Measurements from ENCODE around the gene AKAP13.

The AKAP13 gene

GRCh38 chr15:85367741-85368140 lies 12.7 kb upstream of the AKAP13 start:
- no peaks in the 10 kb centered on the region for H3K9me3 Mint-ChIP-seq
- peak overlapping the region; percentile 36 for H3K27ac Mint-ChIP-seq
- H3K4me1 Mint-ChIP-seq: peaks cover 20% of the 10 kb centered on the region
- no peaks in the 10 kb centered on the region for H3K27me3 Mint-ChIP-seq
- no peak for ATAC-seq
- H3K36me3 Mint-ChIP-seq: no peaks in the 10 kb centered on the region
- no peak overlapping the region for H3K4me3 Mint-ChIP-seq

DNA sequence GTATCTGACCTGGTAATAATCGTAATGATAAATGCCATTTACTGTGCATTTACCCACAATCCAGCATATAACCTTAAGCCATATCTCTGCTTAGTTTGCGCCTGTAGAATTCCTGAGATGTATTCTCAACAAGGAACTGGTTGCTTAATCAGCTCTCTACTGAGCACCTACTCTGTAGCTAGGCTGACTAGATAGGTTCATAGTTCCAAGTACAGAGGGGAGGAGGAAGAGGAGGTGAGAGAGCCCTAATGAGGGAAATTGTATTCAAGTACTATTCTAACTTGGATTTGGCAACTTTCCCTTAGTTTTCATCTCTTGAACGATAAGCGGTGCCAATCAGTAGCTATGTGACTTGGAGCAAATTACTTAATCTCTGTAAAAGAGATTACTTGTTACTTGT lies 5.6 kb upstream of the AKAP13 start:
- no peaks in the 10 kb centered on the region for H3K27me3 Mint-ChIP-seq
- peaks cover 16% of the 10 kb centered on the region for H3K4me1 Mint-ChIP-seq
- no peaks in the 10 kb centered on the region for H3K9me3 Mint-ChIP-seq
- H3K4me3 Mint-ChIP-seq: no peak overlapping the region
- ATAC-seq: no peak
- no peak overlapping the region for H3K27ac Mint-ChIP-seq
- no peaks in the 10 kb centered on the region for H3K36me3 Mint-ChIP-seq

DNA sequence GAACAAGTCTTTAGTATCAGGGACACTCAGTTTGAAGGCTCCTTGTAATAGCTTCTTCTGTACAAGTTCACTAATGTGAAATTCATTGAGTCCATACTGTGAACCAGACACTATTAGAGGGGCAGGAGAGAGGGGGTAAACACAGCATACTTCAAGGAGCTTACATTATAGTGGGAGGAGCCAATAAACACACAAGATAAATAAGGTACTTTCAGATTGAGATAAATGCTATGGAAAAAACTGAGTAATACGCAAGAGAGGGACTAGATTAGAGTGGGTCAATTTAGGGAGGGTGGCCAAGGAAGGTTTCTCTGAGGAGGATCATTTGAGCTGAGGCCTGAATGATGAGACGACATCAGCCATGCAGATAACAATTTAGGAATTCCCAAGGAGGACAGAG lies 3.1 kb upstream of the AKAP13 start:
- Mint-ChIP-seq H3K9me3 (no peaks in the 10 kb centered on the region), H3K4me1 (peaks cover 26% of the 10 kb centered on the region), H3K4me3 (no peak overlapping the region), H3K36me3 (no peaks in the 10 kb centered on the region), H3K27ac (peak overlapping the region; percentile 25), H3K27me3 (no peaks in the 10 kb centered on the region)
- ATAC-seq: no peak

GRCh38 chr15:85377986-85378385 lies 2.4 kb upstream of the AKAP13 start:
- Mint-ChIP-seq H3K9me3 (no peaks in the 10 kb centered on the region), H3K27ac (no peak overlapping the region), H3K36me3 (no peaks in the 10 kb centered on the region), H3K4me1 (peaks cover 33% of the 10 kb centered on the region), H3K27me3 (no peaks in the 10 kb centered on the region), H3K4me3 (no peak overlapping the region)
- ATAC-seq: no peak

- H3K9me3 Mint-ChIP-seq: no peaks in the 10 kb centered on the region
- H3K36me3 Mint-ChIP-seq: no peaks in the 10 kb centered on the region
- peak overlapping the region; percentile 96 for H3K27ac Mint-ChIP-seq
- ATAC-seq: no peak
- peak overlapping the region; percentile 84 for H3K4me3 Mint-ChIP-seq
- peaks cover 44% of the 10 kb centered on the region for H3K4me1 Mint-ChIP-seq
- no peaks in the 10 kb centered on the region for H3K27me3 Mint-ChIP-seq
Observed at GRCh38 chr15:85379403-85380131, 836 bp upstream of the AKAP13 start.

- peak; percentile 68 for ATAC-seq
- no peaks in the 10 kb centered on the region for H3K27me3 Mint-ChIP-seq
- peaks cover 8% of the 10 kb centered on the region for H3K36me3 Mint-ChIP-seq
- H3K9me3 Mint-ChIP-seq: no peaks in the 10 kb centered on the region
- H3K27ac Mint-ChIP-seq: peak overlapping the region; percentile 96
- peaks cover 57% of the 10 kb centered on the region for H3K4me1 Mint-ChIP-seq
- peak overlapping the region; percentile 84 for H3K4me3 Mint-ChIP-seq
Observed at GRCh38 chr15:85380812-85381642, 624 bp downstream of the AKAP13 start.

DNA sequence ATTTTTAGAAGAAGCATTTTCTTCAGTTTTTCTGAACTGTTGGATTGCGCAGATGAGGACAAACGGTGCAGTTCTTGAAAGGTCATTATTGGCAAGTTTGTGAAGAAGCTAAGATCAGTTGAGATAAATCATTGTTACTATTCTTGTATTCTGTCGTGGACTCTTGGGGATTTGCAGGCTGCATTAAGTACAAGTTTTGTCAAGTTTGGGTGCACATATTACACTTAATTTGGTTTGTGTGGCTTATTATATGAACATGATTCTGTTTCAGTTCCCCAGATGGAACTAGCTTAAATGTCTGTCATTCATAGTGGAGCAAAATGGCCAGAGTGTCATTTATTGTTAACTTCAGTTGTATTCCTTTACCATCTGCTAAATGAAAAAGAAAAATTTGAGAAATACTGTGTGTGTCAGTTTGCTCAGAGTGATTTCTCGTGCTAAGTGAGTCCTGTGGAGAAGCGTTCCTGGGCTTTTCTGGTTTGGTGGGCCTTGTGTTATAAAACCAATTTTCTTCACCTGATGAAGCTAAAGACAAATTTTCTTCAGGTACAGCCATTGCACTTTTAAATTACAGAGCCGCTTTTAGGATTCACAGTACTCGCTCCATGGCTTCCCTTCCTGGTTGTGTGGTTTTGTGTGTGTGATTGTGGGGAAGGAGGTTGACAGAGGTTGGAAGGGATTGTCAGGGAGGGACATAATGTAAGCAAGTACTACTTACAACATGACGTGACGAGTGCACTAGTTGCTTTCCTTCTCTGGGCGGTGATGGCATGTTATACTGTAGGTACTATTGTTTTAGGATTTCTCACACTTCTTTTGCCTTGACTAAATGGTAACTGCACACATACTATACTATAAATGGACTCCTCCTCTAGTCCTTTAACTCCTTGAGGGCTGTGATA lies 1.7 kb downstream of the AKAP13 start:
- no peak for ATAC-seq
- Mint-ChIP-seq H3K27me3 (no peaks in the 10 kb centered on the region), H3K9me3 (no peaks in the 10 kb centered on the region), H3K4me3 (peak overlapping the region; percentile 84), H3K27ac (peak overlapping the region; percentile 96), H3K4me1 (peaks cover 63% of the 10 kb centered on the region), H3K36me3 (peaks cover 13% of the 10 kb centered on the region)

DNA sequence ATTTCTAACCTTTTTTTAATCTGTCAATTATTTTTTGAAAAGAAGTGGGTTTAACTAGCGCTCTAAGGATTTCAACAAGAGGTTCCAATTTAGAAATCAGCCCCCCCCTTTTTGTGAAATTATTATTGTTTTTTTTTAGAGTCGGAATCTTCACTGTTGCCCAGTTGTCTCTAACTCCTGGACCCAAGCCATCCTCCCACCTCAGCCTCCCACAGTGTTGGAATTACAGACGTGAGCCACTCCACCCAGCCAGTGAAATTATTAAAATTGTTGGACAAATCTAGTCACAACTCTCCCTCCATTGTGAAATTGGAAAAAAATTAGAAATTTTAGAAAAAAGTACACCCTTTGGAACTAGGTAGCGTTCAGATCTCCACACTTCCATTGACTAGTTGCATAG lies 2.5 kb downstream of the AKAP13 start:
- Mint-ChIP-seq H3K4me3 (peak overlapping the region; percentile 20), H3K36me3 (peaks cover 13% of the 10 kb centered on the region), H3K4me1 (peaks cover 57% of the 10 kb centered on the region), H3K9me3 (no peaks in the 10 kb centered on the region), H3K27me3 (no peaks in the 10 kb centered on the region), H3K27ac (peak overlapping the region; percentile 22)
- ATAC-seq: no peak

DNA sequence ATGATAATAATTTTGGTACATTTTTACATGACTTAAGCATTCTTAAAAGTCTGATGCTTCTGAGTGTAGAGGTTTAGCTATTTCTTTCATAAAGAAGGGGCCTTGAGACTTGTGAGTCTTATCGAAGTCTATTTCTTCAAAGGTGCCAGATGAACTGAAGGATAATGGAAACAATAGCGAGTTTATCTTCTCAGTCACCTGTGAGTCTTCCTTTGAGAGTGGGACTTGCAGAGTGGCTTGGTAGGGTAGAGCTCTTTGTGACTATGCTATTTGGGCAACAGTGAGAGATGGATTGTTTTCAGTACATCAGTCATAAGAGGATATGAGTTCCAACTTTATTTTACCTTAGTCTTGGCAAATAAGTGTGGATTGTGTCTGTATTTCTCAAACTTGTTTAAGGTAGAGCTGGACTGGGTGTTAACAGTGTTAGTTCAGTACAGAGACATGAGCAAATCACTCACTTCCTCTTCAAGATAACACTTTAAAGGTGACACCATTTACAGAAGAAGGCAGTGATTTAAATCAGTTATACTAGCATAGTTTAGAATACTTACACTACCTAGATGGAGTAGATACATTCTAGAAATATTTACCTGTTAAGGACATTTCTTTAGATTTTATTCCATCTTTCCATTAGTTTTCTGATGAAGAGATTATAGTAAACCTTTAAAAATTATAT lies 3.2 kb downstream of the AKAP13 start:
- ATAC-seq: no peak
- Mint-ChIP-seq H3K36me3 (peaks cover 13% of the 10 kb centered on the region), H3K9me3 (no peaks in the 10 kb centered on the region), H3K27ac (peak overlapping the region; percentile 22), H3K4me1 (peaks cover 57% of the 10 kb centered on the region), H3K4me3 (peak overlapping the region; percentile 45), H3K27me3 (no peaks in the 10 kb centered on the region)

- Mint-ChIP-seq H3K9me3 (no peaks in the 10 kb centered on the region), H3K27me3 (no peaks in the 10 kb centered on the region), H3K4me3 (no peak overlapping the region), H3K27ac (no peak overlapping the region), H3K4me1 (peaks cover 48% of the 10 kb centered on the region), H3K36me3 (peaks cover 13% of the 10 kb centered on the region)
- ATAC-seq: no peak
Observed at GRCh38 chr15:85386261-85386660, 5.9 kb downstream of the AKAP13 start.

DNA sequence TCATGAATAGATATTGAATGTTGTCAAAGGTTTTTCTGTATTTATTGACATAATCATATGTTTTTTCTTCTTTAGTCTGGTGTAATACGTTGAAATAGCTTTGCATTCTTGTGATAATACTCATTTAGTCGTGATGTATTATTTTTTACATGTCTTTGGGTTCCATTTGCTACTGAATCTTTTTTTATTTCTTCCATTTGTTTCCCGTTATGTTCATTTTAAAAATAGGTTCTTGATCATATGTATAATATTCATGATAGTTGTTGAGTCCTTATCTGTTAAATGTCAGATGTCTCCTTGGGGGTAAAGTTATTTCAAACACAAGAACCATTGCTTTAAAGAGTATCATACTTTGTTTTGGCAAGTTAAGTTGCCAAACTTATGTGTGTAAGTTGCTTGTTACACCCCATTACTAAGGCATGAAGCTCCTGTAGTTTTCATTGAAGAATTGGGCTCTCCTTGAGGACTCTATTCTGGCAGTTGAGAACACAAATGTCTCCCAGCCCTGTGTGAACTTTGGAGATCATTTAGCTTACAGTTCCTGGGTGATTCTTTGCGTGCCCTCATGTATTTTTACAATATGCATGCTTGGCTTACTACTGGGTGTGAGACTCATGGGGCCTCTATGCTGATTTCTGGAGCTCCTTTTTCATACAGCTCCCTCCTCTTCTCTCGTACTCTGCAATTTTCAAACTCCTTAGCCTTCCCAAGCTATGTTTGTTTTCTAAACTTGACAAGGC lies 8.3 kb downstream of the AKAP13 start:
- Mint-ChIP-seq H3K36me3 (peaks cover 13% of the 10 kb centered on the region), H3K27me3 (no peaks in the 10 kb centered on the region), H3K4me3 (peak overlapping the region; percentile 39), H3K4me1 (peaks cover 38% of the 10 kb centered on the region), H3K9me3 (no peaks in the 10 kb centered on the region), H3K27ac (no peak overlapping the region)
- ATAC-seq: no peak

DNA sequence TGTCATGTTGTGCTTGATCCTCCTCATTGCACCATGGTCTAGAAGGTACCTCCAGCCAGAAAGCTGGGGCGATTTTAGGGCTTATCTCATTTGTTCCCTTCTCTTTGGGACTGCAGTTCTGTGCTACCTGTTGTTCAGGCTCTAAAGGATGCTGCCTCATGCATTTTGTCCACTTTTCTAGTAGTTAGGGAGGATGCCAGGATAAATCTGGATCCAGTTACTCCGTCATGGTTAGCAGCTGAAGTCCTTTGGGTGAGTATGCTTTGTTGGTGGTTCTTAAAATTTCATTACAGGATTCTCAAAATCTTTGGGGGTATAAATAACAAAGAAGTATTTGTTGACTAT lies 8.9 kb downstream of the AKAP13 start:
- Mint-ChIP-seq H3K4me3 (no peak overlapping the region), H3K4me1 (peaks cover 41% of the 10 kb centered on the region), H3K36me3 (peaks cover 13% of the 10 kb centered on the region), H3K9me3 (no peaks in the 10 kb centered on the region), H3K27ac (no peak overlapping the region), H3K27me3 (no peaks in the 10 kb centered on the region)
- ATAC-seq: no peak

- Mint-ChIP-seq H3K27me3 (no peaks in the 10 kb centered on the region), H3K27ac (no peak overlapping the region), H3K36me3 (peaks cover 13% of the 10 kb centered on the region), H3K4me1 (peaks cover 42% of the 10 kb centered on the region), H3K4me3 (no peak overlapping the region), H3K9me3 (no peaks in the 10 kb centered on the region)
- ATAC-seq: no peak
Observed at GRCh38 chr15:85389772-85390171, 9.4 kb downstream of the AKAP13 start.

DNA sequence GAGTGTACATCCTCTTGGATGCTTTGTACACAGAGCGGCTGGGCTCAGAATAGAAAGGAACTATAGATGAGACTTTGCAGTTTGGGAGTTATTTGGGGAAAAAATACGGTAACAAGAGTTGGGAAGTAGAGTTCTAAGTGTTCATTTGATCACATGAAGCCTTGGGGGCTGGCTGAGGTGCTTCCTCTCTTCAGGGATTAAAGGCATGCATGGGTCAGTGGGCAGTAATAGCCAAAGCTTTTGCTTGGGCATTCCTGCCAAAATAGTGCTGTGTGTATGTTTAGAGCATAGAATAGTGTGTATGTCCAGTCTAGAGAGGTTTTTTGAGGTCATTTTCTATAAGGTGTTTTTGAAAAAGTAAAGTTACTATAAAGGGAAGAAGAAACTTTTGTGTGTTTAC lies 12.8 kb downstream of the AKAP13 start:
- H3K4me1 Mint-ChIP-seq: peaks cover 38% of the 10 kb centered on the region
- no peak overlapping the region for H3K4me3 Mint-ChIP-seq
- no peaks in the 10 kb centered on the region for H3K36me3 Mint-ChIP-seq
- ATAC-seq: no peak
- no peaks in the 10 kb centered on the region for H3K9me3 Mint-ChIP-seq
- no peaks in the 10 kb centered on the region for H3K27me3 Mint-ChIP-seq
- H3K27ac Mint-ChIP-seq: peak overlapping the region; percentile 18

Measured in stimulated activated memory B cell treated with anti-CD40 and anti-IgM and Interleukin-4, amounts not matched to agents 10 μg/mL and 1 μg/mL and 100 μg/mL, for 72 hours (primary cell).